HCT116 (cell line): ENCODE results near the gene SLC44A5.

Source experiments
- CTCF ChIP-seq, 3 experiments: fragments of 200-600 bp in 1 of 3; sonication (generic) in 1 of 3; IDR thresholded peaks in 2 of 3; conservative IDR thresholded peaks in 1 of 3; 2 replicates each; pipeline ENCODE4 v1.5.1; 2012 to 2017; ENCODE audit warnings: low read depth in 2 of 3, low read length in 2 of 3, antibody characterized with exemption in 1 of 3, borderline replicate concordance in 1 of 3, control low read depth in 1 of 3, mild to moderate bottlenecking in 1 of 3, mixed read lengths in 1 of 3, mixed run types in 1 of 3, moderate library complexity in 1 of 3; ENCODE audit not compliant: insufficient read depth in 1 of 3
- SIN3A ChIP-seq: IDR thresholded peaks from 2 replicates; pipeline ENCODE4 v1.6.1; 2012; ENCODE audit warnings: low read depth
- ZFX ChIP-seq: fragments of 450-650 bp; IDR thresholded peaks from 2 replicates; pipeline ENCODE4 v1.6.1; 2017

- TF ChIP-seq ZFX: no peak
- TF ChIP-seq CTCF (IDR thresholded peaks at IDR 0.05 in 2 of 3, conservative IDR thresholded peaks at IDR 0.05 in 1 of 3; ENCODE audit: borderline replicate concordance in 1 of 3, insufficient read depth in 1 of 3, low read depth in 2 of 3, low read length in 2 of 3): no peak
- TF ChIP-seq SIN3A: no peak
Measured at GRCh38 chr1:75503221-75503974, 107.5 kb downstream of the SLC44A5 start.
